ENCODE measurements around the gene NTN3.
"Not testable (repeated sequence)": the region's sequence is repeated elsewhere in the genome, so short reads cannot be mapped to it uniquely, and the experiment has no call there.

Gene NTN3

GRCh38 chr16:2475413-2476344 lies 4.6 kb downstream of the NTN3 start:
- Mint-ChIP-seq H3K27me3 (peaks cover 7% of the 10 kb centered on the region), H3K36me3 (ENCODE audit: low read depth) (no peaks in the 10 kb centered on the region), H3K9me3 (no peaks in the 10 kb centered on the region), H3K4me1 (ENCODE audit: low read depth) (peaks cover 13% of the 10 kb centered on the region), H3K4me3 (peak overlapping the region; percentile 71), H3K27ac (no peak overlapping the region)

- Mint-ChIP-seq H3K27me3 (peaks cover 7% of the 10 kb centered on the region), H3K9me3 (no peaks in the 10 kb centered on the region), H3K4me1 (ENCODE audit: low read depth) (peaks cover 13% of the 10 kb centered on the region), H3K4me3 (peak overlapping the region; percentile 71), H3K27ac (no peak overlapping the region), H3K36me3 (ENCODE audit: low read depth) (no peaks in the 10 kb centered on the region)
Observed at GRCh38 chr16:2476345-2476720, 5.2 kb downstream of the NTN3 start.

- Mint-ChIP-seq H3K9me3 (no peaks in the 10 kb centered on the region), H3K27me3 (peaks cover 7% of the 10 kb centered on the region), H3K36me3 (ENCODE audit: low read depth) (no peaks in the 10 kb centered on the region), H3K4me3 (peak overlapping the region; percentile 71), H3K4me1 (ENCODE audit: low read depth) (peaks cover 13% of the 10 kb centered on the region), H3K27ac (no peak overlapping the region)
Observed at GRCh38 chr16:2476741-2477140, 5.6 kb downstream of the NTN3 start.

GRCh38 chr16:2477327-2477726 lies 6.2 kb downstream of the NTN3 start:
- Mint-ChIP-seq H3K9me3 (no peaks in the 10 kb centered on the region), H3K4me1 (ENCODE audit: low read depth) (peaks cover 13% of the 10 kb centered on the region), H3K36me3 (ENCODE audit: low read depth) (no peaks in the 10 kb centered on the region), H3K27ac (no peak overlapping the region), H3K4me3 (no peak overlapping the region), H3K27me3 (peaks cover 7% of the 10 kb centered on the region)

GRCh38 chr16:2478279-2478678 lies 7.2 kb downstream of the NTN3 start:
- Mint-ChIP-seq H3K9me3 (no peaks in the 10 kb centered on the region), H3K27ac (no peak overlapping the region), H3K4me1 (ENCODE audit: low read depth) (peaks cover 8% of the 10 kb centered on the region), H3K27me3 (peaks cover 2% of the 10 kb centered on the region), H3K4me3 (no peak overlapping the region), H3K36me3 (ENCODE audit: low read depth) (no peaks in the 10 kb centered on the region)

- H3K9me3 Mint-ChIP-seq; H3K4me3 Mint-ChIP-seq; H3K36me3 Mint-ChIP-seq (ENCODE audit: low read depth); H3K27ac Mint-ChIP-seq; H3K4me1 Mint-ChIP-seq (ENCODE audit: low read depth); H3K27me3 Mint-ChIP-seq: not testable (repeated sequence)
Observed at GRCh38 chr16:2479996-2480395, 8.9 kb downstream of the NTN3 start.

- H3K27me3 Mint-ChIP-seq, result no peaks in the 10 kb centered on the region
- H3K4me3 Mint-ChIP-seq, result no peak overlapping the region
Observed at GRCh38 chr16:2480948-2481347, 9.9 kb downstream of the NTN3 start.

GRCh38 chr16:2481676-2482075 lies 10.6 kb downstream of the NTN3 start:
- peaks cover 6% of the 10 kb centered on the region for H3K4me1 Mint-ChIP-seq (ENCODE audit: low read depth)
- no peaks in the 10 kb centered on the region for H3K36me3 Mint-ChIP-seq (ENCODE audit: low read depth)
- H3K27ac Mint-ChIP-seq, result no peak overlapping the region
- no peaks in the 10 kb centered on the region for H3K9me3 Mint-ChIP-seq
- H3K4me3 Mint-ChIP-seq, result no peak overlapping the region
- no peaks in the 10 kb centered on the region for H3K27me3 Mint-ChIP-seq

More at GRCh38 chr16:2480948-2481347, 9.9 kb downstream of the NTN3 start:
- Mint-ChIP-seq H3K9me3 (no peaks in the 10 kb centered on the region), H3K4me1 (ENCODE audit: low read depth) (peaks cover 3% of the 10 kb centered on the region), H3K36me3 (ENCODE audit: low read depth) (no peaks in the 10 kb centered on the region), H3K27ac (no peak overlapping the region)

- Mint-ChIP-seq H3K27me3 (no peaks in the 10 kb centered on the region), H3K36me3 (ENCODE audit: low read depth) (no peaks in the 10 kb centered on the region), H3K4me3 (no peak overlapping the region), H3K27ac (no peak overlapping the region), H3K9me3 (no peaks in the 10 kb centered on the region), H3K4me1 (ENCODE audit: low read depth) (peaks cover 12% of the 10 kb centered on the region)
Observed at GRCh38 chr16:2482249-2482648, 11.2 kb downstream of the NTN3 start.

- Mint-ChIP-seq H3K27ac (no peak overlapping the region), H3K9me3 (no peaks in the 10 kb centered on the region), H3K36me3 (ENCODE audit: low read depth) (no peaks in the 10 kb centered on the region), H3K4me1 (ENCODE audit: low read depth) (peaks cover 19% of the 10 kb centered on the region), H3K4me3 (no peak overlapping the region), H3K27me3 (no peaks in the 10 kb centered on the region)
Observed at GRCh38 chr16:2482708-2483534, 11.8 kb downstream of the NTN3 start.

- no peaks in the 10 kb centered on the region for H3K27me3 Mint-ChIP-seq
- H3K4me1 Mint-ChIP-seq (ENCODE audit: low read depth), result peaks cover 22% of the 10 kb centered on the region
- H3K9me3 Mint-ChIP-seq, result no peaks in the 10 kb centered on the region
- no peak overlapping the region for H3K4me3 Mint-ChIP-seq
- no peak overlapping the region for H3K27ac Mint-ChIP-seq
- no peaks in the 10 kb centered on the region for H3K36me3 Mint-ChIP-seq (ENCODE audit: low read depth)
Observed at GRCh38 chr16:2483939-2484897, 13.1 kb downstream of the NTN3 start.

GRCh38 chr16:2484898-2485508 lies 13.9 kb downstream of the NTN3 start:
- Mint-ChIP-seq H3K27me3 (no peaks in the 10 kb centered on the region), H3K9me3 (no peaks in the 10 kb centered on the region), H3K27ac (no peak overlapping the region), H3K4me1 (ENCODE audit: low read depth) (peaks cover 22% of the 10 kb centered on the region), H3K36me3 (ENCODE audit: low read depth) (no peaks in the 10 kb centered on the region), H3K4me3 (no peak overlapping the region)

- H3K4me3 Mint-ChIP-seq, result no peak overlapping the region
- H3K27me3 Mint-ChIP-seq, result no peaks in the 10 kb centered on the region
- no peaks in the 10 kb centered on the region for H3K36me3 Mint-ChIP-seq (ENCODE audit: low read depth)
- no peak overlapping the region for H3K27ac Mint-ChIP-seq
- H3K9me3 Mint-ChIP-seq, result no peaks in the 10 kb centered on the region
- peaks cover 22% of the 10 kb centered on the region for H3K4me1 Mint-ChIP-seq (ENCODE audit: low read depth)
Observed at GRCh38 chr16:2485811-2486507, 14.9 kb downstream of the NTN3 start.
